Activated B cell treated with CpG ODN at 0.5 μM for 24 hours (primary cell): ENCODE results near the gene OXSR1. TPM values are rescaled to one million over a fixed set of nuclear protein-coding genes. Genes with fewer than 3 reads are reported as not detected.
"Not testable (repeated sequence)": the region's sequence is repeated elsewhere in the genome, so short reads cannot be mapped to it uniquely, and the experiment has no call there.

ENCODE experiments used
- ATAC-seq: fragments of 200-7000 bp; cut with Tn5 transposase; one replicate; pipeline ENCODE4 v1.10.0; 2021; ENCODE audit warnings: low read depth, mild to moderate bottlenecking, moderate library complexity
- CTCF ChIA-PET: fragments of 350-600 bp; sonication (Branson Sonifier 250); formaldehyde crosslinking; loops from one replicate; lab custom pipeline; 2021; ENCODE audit warnings: antibody characterized with exemption; lab: Charles Lee
- POLR2A ChIA-PET: fragments of 350-600 bp; sonication (Branson Sonifier 250); formaldehyde crosslinking; loops from one replicate; lab custom pipeline; 2021; ENCODE audit warnings: antibody characterized with exemption; lab: Charles Lee
- DNase-seq: peaks from one replicate; pipeline ENCODE4 v3.0.0; 2022
- H3K27ac Mint-ChIP-seq: one replicate; pipeline ENCODE4 v1.8.0; 2020; ENCODE audit warnings: mixed read lengths
- H3K27me3 Mint-ChIP-seq: one replicate; pipeline ENCODE4 v1.8.0; 2021; ENCODE audit warnings: mixed read lengths
- H3K36me3 Mint-ChIP-seq: one replicate; pipeline ENCODE4 v1.8.0; 2021; ENCODE audit warnings: low read depth, mixed read lengths
- H3K4me1 Mint-ChIP-seq: one replicate; pipeline ENCODE4 v1.8.0; 2021; ENCODE audit warnings: mixed read lengths
- H3K4me3 Mint-ChIP-seq: one replicate; pipeline ENCODE4 v1.8.0; 2020; ENCODE audit warnings: mild to moderate bottlenecking, mixed read lengths
- H3K9me3 Mint-ChIP-seq: one replicate; pipeline ENCODE4 v1.8.0; 2020; ENCODE audit warnings: mixed read lengths
- intact Hi-C: fragments of 100-400 bp; cut with micrococcal nuclease; formaldehyde crosslinking; loops from one replicate; pipeline ENCODE4 v1.15.1; 2024
- total RNA-seq: library from RNA; stranded (reverse); gene quantifications from 2 replicates; pipeline ENCODE4 v1.2.3, GENCODE V29; 2022
- TF ChIP-seq, protein P1 (sequence below): fragments of 200-600 bp; IDR thresholded peaks from one replicate; pipeline ENCODE4 v1.8.0; 2022; ENCODE audit warnings: antibody characterized with exemption, mild to moderate bottlenecking

Gene OXSR1
- total RNA-seq, 1 donor from 2014 or later = 40.2 TPM

DNA sequence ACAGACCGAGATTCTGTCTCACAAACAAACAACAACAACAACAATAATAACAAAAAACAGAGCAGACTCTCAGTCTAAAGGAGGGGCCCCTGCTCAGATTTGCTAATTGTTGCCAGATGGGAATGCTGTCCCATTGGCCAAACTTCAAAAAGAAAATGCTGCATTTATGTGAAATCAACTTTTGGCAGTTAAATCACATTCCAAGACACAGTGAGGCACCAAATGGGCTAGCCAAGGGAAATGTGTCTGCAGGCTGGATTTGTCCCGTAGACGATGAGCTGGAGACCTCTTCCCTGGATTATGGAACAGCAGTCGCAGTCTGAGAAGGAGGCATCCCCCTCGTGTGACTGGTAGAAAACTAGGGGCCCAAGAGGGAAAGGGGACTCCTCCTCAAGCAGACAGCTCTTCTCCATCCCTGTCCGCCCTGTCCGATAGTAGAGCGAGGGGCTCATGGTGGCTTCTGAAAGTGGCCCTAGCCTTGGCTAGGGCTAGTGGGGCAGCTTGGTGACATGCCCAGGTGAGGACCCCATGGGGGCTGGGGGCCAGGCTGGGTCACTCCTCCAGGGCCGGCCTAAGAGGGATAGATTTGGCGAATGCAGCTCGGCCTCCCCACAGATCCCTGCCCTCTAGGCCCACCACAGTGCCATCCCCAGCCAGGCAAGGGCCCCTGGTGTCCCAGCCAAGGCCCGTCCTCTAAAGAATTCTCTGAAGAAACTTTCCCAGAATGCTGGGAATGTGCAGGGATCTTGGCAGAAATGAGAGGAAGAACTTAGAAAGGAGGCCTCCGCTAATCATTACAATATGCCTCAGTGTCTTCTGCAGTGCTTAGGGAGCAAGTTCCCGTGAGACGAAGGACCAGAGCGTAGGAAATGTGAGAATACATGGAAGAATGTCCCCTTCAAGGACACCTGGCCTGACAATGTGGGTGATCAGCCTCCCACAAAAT lies 118.7 kb downstream of the OXSR1 start:
- DNase-seq (no peak), ATAC-seq (no peak)
- ChIA-PET POLR2A (no interaction called here), CTCF (no interaction called here)
- Mint-ChIP-seq H3K27me3 (no peaks in the 10 kb centered on the region), H3K4me3 (no peak overlapping the region), H3K36me3 (no peaks in the 10 kb centered on the region), H3K4me1 (no peaks in the 10 kb centered on the region), H3K27ac (no peak overlapping the region), H3K9me3 (no peaks in the 10 kb centered on the region)
- intact Hi-C loops = no loop called here
- TF ChIP-seq, protein P1, sequence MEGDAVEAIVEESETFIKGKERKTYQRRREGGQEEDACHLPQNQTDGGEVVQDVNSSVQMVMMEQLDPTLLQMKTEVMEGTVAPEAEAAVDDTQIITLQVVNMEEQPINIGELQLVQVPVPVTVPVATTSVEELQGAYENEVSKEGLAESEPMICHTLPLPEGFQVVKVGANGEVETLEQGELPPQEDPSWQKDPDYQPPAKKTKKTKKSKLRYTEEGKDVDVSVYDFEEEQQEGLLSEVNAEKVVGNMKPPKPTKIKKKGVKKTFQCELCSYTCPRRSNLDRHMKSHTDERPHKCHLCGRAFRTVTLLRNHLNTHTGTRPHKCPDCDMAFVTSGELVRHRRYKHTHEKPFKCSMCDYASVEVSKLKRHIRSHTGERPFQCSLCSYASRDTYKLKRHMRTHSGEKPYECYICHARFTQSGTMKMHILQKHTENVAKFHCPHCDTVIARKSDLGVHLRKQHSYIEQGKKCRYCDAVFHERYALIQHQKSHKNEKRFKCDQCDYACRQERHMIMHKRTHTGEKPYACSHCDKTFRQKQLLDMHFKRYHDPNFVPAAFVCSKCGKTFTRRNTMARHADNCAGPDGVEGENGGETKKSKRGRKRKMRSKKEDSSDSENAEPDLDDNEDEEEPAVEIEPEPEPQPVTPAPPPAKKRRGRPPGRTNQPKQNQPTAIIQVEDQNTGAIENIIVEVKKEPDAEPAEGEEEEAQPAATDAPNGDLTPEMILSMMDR = no peak

DNA sequence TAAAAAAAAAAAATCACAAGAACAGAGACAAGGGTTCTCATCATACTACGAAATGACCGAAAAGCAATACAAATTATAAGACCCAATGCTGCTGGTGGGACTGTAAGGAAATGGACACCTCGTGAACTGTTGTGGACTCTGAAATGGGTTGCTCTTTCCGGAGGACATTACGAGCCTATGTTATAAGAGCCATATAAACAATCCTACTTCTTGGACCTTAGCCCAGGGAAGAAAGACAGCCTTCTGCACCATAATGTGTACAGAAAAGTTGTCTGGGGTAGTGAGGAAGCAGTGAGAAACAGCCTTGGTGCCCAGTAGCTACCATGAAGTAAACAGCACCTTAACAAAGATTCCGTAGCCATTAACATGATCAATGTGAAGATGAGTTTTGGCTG lies 119.4 kb downstream of the OXSR1 start:
- Mint-ChIP-seq H3K36me3 (no peaks in the 10 kb centered on the region), H3K4me1 (no peaks in the 10 kb centered on the region), H3K9me3 (no peaks in the 10 kb centered on the region), H3K4me3 (no peak overlapping the region), H3K27me3 (no peaks in the 10 kb centered on the region), H3K27ac (no peak overlapping the region)
- DNase-seq = no peak
- no peak for ATAC-seq
- intact Hi-C loops = no loop called here
- ChIA-PET CTCF (no interaction called here), POLR2A (no interaction called here)
- TF ChIP-seq, protein P1 = no peak

DNA sequence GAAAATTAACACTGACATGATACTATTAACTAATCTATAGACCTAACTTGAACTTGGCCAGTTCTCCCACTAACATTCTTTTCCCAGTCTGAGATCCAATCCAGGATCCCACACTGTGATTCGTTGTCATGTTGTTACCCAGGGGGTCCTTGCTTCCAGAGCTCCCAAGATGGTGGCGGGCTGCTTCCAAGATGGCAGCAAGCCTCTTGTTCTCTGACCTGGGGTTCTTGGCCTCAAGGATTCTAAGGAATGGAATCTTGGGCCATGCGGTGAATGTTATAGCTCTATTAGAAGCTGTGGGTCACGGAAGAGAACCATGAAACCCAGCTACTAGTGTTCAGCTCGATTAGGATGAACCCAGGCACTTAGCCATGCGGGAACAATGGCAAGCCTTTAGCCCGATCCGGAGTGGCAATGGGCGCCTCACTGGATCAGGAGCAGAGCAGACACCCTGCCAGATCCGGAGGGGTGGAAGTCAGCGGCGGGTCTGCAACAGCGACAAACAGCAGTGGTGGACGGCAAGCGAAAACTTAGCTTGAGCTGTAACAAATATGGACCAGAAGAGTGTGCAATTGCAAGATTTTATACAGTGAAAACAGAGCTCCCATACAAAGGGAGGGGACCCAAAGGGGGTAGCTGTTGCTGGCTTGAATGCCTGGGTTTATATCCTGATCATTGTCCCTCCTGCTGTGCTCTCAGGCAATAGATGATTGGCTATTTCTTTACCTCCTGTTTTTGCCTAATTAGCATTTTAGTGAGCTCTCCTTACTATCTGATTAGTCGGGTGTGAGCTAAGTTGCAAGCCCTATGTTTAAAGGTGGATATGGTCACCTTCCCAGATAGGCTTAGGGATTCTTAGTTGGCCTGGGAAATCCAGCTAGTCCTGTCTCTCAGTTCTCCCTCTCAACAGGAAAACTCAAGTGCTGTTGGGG lies 124.2 kb downstream of the OXSR1 start:
- POLR2A ChIA-PET, H3K27me3 Mint-ChIP-seq, DNase-seq, H3K36me3 Mint-ChIP-seq, H3K4me3 Mint-ChIP-seq, ATAC-seq, H3K9me3 Mint-ChIP-seq, intact Hi-C loops, CTCF ChIA-PET, H3K27ac Mint-ChIP-seq, H3K4me1 Mint-ChIP-seq: not testable (repeated sequence)

DNA sequence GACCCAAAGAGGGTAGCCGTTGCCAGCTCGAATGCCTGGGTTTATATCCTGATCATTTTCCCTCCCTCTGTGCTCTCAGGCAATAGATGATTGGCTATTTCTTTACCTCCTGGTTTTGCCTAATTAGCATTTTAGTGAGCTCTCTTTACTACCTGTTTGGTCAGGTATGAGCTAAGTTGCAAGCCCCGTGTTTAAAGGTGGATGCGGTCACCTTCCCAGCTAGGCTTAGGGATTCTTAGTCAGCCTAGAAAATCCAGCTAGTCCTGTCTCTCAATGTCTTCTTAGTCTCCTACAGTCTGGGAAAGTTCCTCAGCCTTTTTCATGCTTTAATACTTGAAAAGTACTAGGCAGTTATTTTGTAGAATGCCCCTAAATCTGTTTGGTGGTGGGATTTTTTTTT lies 131.7 kb downstream of the OXSR1 start:
- DNase-seq, H3K27ac Mint-ChIP-seq, POLR2A ChIA-PET, H3K4me3 Mint-ChIP-seq, ATAC-seq, H3K36me3 Mint-ChIP-seq, H3K4me1 Mint-ChIP-seq, H3K9me3 Mint-ChIP-seq: not testable (repeated sequence)
- intact Hi-C loops = loop anchor here (5.0 kb wide), 1 partner anchor 160 kb away; the partner anchor contains the start of genes ACAA1 and MYD88
- peaks cover 13% of the 10 kb centered on the region for H3K27me3 Mint-ChIP-seq
- CTCF ChIA-PET = interaction anchor here (1.1 to 3.7 kb wide), 3 partner anchors 177 to 323 kb away, joined by 3 to 21 read pairs (median 9); no protein-coding TSS in a partner anchor

DNA sequence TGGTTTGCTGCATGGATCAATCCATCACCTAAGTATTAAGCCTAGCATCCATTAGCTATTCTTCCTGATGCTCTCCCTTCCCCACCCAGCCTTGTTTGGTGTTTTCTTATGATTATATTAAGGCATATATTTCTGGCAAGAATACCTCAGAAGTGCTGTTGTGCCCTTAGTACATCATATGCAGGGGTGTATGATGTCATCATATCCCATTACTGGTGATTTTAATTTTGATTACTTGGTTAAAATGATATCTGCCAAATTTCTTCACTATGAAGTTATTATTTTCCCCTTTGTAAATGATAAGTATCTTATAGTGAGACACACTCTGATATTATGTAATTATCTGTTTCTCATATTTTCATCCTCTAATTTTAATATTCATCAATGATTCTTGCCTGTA lies 132.2 kb downstream of the OXSR1 start:
- DNase-seq (no peak), ATAC-seq (no peak)
- H3K9me3 Mint-ChIP-seq = no peaks in the 10 kb centered on the region
- intact Hi-C loops = loop anchor here (5.0 kb wide), 1 partner anchor 160 kb away; the partner anchor contains the start of genes ACAA1 and MYD88
- H3K36me3 Mint-ChIP-seq = no peaks in the 10 kb centered on the region
- H3K27ac Mint-ChIP-seq = no peak overlapping the region
- TF ChIP-seq, protein P1 = no peak
- peaks cover 13% of the 10 kb centered on the region for H3K27me3 Mint-ChIP-seq
- CTCF ChIA-PET = interaction anchor here (0.6 to 3.7 kb wide), 8 partner anchors 11 to 323 kb away, joined by 3 to 32 read pairs (median 4); no protein-coding TSS in a partner anchor
- POLR2A ChIA-PET = interaction anchor here (0.5 to 0.7 kb wide), 2 partner anchors 12 to 179 kb away, joined by 3 read pairs; no protein-coding TSS in a partner anchor
- no peak overlapping the region for H3K4me3 Mint-ChIP-seq
- no peaks in the 10 kb centered on the region for H3K4me1 Mint-ChIP-seq
